MM.1S (cell line): ENCODE measurements around the gene CASTOR1.

ENCODE experiments used
- CTCF ChIP-seq: fragments of 300-600 bp; sonication (generic); IDR thresholded peaks from 2 replicates; pipeline ENCODE4 v1.5.1; 2016; ENCODE audit warnings: antibody characterized with exemption, low read length, mixed read lengths
- EZH2 ChIP-seq: fragments of 300-600 bp; sonication (generic); optimal IDR thresholded peaks from 2 replicates; pipeline ENCODE3; 2017; ENCODE audit warnings: low read depth, mild to moderate bottlenecking, antibody characterized with exemption, low read length, mixed read lengths

- no peak for TF ChIP-seq EZH2
- TF ChIP-seq CTCF = no peak
These were observed 45.2 kb downstream of the CASTOR1 start for GRCh38 chr22:30244066-30244465.
